CD4-positive, alpha-beta T cell treated with Interleukin-4 for 4 hours (primary cell): ENCODE measurements around the gene HIVEP1.

Source experiments
- DNase-seq: peaks from one replicate; pipeline ENCODE4 v3.0.0-alpha.2; 2020

HIVEP1 gene

DNA sequence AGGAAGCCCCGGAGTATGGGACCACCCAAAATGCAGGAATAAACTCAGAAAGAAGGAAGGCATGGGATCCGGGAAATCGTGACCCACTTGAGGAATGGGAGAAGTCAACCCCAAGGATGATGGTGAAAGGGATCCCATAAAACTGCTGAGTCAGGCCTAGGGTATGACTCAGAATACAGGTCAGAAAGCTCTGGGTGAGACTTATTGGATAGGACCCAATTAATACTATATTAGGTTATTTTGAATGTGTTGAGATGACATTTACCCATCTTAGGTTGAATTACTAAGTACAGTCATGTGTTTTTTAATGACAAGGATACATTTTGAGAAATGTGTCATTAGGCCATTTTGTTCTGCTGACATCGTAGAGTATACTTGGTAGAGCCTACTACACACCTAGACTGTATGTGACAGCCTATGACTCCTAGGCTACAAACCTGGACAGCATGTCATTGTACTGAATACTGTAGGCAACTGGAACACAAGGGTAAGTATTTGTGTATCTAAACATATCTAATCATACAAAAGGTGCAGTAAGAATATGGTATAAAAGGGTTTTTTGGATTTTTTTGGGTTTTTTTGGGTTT, 17.1 kb upstream of the HIVEP1 start:
- no peak for DNase-seq

DNA sequence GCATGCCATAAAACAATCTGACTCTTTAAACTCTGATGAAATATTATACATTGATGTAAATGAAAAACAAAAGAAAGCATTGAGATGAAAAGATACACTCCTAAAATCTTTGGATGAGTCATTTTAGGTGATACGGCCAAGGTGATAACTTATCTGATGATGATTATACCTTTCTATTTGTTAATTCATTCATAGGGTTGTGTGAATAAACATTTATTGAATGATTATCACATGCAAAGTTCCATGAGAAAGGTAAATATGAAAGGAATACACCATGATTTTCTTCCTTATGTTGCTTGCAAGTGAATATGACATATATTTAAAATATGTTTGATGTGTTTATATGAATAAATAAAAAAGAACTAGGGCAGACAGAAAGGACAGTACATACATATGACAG, 15.4 kb upstream of the HIVEP1 start:
- DNase-seq = no peak

DNA sequence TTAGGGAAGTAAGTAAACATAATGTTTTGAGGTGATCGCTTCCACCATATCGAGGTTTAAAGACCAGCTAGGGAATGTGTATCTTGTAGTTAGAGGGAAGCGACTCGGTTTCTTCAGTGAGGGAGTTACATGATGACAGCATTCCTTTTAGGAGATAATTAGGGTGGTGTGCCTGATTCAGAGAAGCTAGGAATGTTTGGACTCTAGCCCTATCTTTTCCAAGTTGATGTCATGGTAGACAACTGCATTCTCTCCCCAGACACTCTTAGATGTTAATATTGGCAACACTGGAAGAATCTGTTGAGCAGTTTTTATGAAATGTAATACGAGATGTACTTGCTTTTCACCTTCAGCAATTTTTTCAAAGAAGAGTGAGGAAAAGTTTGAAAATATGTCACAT, 12.9 kb upstream of the HIVEP1 start:
- DNase-seq = no peak

DNA sequence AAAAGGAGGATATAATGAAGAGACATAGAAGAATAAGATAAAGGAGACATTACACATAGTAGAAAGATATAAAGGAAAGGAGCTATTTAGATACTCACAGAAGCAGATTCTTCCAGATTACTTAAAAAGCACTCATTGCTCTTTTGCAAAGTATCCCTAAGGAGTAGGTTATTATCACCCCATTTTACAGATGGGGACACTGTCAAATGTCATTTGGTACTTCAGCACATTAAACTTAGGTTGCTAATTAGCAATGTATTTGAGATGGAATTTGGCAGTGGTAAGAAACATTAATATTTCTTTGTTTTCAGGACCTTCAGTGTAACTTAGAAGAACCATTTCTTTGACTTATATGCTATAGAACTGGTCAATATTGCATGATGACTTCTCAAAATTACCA, 11.9 kb upstream of the HIVEP1 start:
- no peak for DNase-seq

DNA sequence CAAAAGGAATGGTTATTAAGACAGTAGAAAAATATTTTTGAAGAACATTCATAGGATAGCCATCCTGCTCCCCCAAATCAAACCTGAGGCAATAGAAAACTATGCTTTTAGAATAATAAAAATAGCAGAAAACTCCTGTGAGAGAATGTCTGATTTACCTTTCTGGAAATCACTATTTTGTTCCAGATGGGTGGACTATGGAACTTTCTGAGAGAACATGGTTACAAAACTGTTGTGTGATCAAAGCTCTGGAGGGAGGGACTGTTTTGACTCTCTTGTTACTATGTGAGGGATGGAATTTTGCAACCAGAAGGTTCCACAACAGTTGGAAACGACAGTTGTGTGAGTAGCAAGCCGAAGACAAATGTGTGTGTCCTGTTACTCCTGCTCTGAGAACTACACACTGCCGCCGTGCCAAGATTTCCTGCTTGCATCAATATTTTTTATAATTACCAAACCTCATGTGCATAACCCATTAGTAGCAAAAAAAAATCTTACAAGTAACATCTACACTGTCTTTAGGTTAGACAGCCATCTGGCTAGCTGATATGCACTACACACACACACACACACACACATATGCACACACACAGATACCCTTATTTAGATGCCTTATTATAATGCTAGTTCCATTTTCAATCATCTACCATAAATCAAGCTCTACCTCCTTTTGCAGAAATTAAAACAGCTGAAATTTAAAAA, 11.0 kb upstream of the HIVEP1 start:
- no peak for DNase-seq

DNA sequence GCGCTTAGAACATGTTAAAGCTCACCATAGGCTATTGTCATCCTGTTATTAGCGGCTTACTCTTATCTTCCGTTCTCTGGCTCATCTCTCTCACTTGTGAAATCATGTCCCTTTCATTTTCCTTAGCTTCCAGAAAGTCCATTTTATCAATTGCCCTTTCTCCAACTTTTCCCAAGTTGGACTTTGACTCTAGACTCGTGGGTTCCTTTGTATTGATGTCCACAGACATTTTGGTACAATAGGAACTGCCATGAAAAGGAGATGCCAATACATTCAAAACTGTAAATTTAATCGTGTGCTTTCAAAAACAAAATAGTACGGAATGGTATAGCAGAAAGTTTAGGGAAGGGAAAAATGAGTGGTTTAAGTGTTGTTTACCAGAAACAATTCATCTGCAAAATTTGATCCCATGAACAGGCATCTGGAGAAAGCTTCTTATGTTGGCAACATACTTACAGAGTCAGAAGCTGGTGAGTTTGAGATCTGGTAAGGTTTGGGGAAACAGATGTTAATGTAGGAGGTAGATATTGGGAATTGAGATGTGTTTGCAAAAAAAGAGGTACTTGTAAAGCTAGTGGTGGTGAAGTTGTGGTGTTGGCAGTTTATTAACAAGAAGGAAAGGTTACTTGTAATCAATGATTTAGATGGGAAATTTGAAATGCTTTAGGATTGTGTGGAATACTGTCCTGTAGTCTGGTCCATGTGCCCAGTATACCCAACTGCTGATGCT, 10.2 kb upstream of the HIVEP1 start:
- no peak for DNase-seq

DNA sequence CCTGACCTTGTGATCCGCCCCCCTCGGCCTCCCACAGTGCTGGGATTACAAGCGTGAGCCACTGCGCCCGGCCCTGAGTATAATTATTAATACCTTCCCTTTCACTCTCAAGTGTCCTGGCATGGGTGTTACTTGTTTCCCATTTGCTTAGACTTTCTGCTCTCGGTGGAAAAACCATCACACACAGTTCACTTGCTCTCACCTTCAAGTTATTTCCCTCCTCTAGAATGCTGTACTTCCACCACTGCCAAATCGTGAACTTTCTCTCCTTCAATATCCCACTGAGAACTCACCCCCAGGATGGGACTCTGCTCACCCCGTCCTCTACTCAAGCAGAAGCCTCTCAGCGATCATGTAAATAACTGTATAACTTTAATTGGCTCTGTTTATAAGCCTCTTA, 4.6 kb upstream of the HIVEP1 start:
- DNase-seq = no peak

DNA sequence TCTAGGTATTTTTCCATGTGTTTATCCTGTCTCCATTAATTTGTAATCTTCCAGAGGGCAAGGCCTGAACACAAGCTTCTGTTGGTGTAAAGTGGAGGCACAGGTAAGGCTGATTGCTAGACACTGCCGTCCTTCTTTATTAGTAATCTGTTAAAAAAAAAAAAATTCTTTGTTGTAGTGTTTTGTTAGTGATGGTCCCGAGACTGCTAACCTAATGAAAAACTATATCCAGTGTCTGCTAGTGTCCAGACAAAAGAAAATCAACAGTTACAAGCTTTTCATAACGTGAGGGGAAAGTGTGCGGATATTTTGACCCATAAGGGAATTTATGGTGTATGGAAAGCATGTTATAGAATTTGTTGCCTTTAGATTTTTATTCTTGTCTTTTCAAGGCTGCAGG, 4.2 kb upstream of the HIVEP1 start:
- DNase-seq = no peak

DNA sequence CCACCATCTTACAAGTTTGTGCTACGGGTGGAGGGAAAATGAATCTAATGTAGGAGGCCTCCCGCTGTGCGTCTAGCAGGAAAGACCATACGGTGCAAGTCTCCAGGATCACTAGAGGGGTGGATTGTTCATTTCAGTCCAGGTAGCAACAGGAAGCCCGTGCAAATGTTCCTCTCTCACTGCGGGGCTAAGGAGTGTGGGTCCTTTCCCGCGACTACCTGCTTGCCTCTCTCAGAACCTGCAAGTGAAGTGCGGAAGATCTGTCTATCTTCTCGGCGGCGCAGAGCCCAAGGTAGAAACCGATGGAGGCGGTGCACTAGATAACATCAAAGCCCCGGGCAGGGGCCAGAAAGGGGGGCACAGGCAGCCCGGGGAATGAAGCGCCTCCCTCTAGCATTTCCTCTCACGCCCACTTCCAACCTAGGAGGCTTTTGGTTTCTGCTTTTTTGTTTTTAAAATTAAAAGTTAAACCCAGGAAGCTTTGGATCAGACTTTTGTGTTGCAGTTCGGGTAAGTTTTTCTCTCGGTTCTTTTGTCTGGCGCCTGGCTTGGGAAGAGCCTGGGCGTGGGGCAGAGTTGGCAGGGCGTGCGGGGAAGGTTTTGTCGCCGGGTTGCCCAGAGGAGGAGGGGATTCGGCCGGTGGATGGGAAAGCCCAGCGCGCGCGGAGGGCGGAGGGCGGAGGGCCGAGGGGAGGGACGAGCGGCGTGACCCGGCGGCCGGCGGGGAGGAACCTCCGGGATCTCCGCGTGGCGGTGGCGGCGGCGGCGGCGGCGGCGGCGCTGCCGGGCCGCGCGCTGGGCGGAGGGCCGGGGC, 3.5 kb upstream of the HIVEP1 start:
- peak; percentile 88 for DNase-seq

DNA sequence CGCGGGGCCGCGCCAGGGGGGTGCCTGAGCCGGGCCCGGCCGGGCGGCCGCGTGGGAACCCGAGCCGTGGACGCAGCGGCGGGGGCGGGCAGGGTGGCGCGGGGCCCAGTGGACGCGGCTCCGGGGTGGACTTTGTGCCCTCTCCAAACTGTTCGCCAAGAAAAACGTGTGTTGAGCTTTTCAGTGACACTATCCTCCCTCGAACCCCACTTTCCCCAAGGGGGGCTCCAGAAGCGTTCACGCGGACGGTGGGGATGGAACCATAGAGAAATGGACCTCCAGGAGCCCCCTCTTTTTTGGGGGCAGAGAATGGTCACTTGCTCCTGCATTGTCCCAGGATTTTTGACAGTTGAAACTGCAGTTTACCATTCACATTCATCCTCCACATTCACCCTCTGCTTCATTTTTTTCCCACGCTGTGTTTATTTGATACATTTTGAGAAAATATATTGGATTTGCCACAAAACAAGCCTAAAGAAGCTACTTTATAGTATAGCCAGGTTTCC, 2.9 kb upstream of the HIVEP1 start:
- no peak for DNase-seq

DNA sequence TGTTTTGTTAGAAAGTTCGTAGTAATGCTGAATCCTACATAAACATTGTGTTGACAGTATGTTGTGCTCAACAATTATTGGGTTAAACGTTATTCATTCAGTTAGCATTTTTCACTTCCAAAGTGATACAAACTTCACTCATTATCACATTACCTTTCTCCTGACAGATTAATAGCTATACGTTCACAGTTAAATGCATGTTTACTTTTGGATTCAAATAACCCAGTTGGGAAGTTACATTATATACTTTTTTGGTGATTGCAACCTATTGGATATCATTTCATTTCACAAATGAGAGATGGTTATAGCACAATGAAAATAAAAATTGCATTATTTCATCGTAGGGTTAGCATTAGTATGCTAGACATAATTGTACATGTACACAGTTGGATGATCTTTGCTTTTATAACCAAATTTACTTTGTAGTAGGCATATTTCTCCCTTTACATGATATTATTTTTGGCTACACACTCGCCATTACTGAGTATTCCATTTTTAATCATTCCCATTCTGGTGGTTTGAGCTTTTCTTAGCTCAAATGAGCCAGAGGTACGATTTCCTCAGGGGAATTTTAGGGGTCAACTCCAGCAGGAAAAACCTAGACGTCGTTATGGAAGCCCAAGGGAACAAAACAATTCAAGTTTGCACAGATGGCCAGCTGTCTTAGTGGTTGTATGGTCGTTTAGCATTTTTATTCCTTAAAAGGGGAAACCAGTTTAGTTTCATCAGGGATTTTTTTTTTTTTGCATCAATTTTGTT, 2.1 kb upstream of the HIVEP1 start:
- DNase-seq = no peak

DNA sequence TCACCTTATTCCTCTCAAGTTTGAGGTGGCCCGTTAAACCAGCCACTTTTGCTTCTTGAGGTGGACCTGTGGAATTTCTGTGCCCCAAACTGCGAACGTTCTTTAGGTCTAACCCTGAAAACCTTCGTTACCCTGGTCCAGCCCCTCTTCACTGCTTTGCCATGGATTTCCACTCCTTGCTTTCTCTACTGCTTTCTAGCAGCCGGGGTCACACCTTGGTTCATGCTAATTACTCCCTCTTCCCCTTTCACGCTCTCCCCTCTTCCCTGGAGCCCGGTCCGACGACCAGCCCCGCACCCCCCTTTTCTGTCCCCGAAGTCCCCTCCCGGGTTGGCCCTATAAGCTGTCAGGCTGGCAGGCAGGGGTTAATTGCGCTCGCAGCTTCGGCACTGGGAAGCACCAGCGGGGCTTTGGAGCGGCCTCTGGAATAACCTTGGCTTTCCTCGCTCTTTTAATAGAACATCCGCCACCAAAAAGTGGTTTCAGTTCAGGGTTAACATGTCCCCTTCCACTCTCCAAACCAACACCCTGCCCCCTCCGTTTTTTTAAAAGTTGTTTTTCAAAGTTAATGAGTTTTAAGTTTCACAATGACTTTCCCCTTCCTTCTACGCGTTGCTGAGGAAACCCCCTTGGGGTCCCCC, 1.4 kb upstream of the HIVEP1 start:
- no peak for DNase-seq

DNA sequence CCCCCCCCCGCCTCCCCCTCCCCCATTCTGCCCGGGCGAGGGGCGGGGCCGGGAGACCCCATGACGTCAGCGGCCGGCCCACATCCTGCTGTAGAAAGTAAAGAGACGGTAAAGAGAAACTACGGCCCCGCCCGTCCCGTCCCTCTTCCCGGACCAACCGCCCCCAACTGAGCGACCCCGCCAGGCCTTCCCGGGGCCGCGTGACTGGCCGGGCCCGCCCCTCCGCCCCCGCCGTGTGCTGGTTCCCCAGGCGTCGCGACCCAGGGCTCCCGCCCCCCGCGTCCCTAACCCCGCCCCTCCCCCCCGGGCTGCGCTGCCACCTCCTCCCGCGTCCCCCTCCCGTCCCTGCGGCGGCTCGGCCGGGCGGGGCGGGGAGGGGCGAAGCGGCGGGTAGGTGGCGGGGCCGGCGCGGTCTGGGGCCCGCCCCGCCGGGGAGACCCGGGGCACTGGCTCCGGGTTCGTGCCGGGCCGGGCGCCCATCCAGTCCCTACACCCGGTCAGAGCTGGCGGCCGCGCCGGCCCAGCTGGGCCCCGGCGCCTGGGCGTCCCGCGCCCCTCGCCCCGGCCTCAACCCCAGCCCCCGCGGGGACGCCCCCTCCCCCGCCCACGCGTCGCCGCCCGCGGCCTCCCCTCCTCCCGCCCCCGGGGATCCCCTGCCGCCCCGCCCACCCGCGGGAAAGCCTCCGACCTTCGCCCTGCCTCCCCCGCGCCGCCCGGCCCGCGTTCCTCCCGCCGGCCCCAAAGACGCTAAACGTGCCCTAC, 655 bp upstream of the HIVEP1 start:
- peak; percentile 98 for DNase-seq

DNA sequence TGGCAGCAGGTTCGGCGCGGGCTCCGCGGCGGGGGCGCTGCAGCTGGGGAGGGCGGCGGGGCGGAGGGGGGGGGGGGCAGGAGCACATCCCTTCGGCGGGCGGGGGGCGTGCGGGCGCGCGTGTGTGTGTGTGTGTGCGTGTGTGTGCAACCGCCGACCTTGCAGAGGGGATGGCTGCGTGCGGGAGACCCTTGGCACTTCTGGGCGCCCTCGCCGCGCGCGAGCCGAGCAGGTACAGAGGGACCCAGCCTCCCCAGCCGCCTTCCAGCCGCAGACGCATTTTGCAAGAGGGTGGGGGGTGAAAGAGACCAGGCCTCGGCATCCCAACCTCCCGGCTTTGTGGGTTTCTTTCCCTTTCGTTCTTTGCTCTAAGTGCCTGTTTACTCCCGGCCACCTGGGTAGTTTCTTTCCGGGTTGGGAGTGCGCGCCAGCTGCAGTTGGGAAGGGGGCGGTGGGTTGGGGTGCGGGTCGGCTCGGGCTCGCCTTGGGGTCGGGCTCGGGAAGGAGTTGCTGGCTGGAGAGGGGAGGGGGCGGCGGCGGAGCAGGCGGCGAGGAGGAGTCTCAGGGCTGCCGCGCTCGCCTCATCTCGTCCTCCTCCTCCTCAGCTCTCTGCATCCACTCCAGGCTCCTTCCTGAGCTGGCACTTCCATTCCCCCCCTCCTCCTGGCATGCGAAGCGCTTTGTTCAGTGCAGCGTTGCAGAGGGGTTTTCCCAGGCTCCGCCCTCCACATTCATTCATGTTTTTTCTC, 620 bp downstream of the HIVEP1 start:
- peak; percentile 77 for DNase-seq

DNA sequence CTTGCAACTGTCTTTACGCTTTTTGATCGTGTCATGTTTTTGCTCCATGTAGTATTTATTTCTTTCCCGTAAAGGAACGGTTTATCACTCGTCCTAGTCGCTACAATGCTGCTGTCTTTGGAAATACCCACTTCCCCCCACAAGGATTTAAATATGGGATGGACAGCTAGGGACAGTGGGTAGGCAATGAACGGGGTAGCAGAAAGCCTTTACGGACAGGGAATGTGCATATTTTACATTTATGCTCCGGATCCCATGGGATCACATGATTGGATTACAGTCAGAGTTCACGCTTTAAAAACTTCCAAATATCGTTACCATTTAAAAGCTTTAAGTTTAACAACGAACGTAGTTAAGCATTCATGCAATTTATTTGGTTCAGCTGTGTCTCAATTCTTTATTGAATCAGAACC, 1.2 kb downstream of the HIVEP1 start:
- DNase-seq = no peak

DNA sequence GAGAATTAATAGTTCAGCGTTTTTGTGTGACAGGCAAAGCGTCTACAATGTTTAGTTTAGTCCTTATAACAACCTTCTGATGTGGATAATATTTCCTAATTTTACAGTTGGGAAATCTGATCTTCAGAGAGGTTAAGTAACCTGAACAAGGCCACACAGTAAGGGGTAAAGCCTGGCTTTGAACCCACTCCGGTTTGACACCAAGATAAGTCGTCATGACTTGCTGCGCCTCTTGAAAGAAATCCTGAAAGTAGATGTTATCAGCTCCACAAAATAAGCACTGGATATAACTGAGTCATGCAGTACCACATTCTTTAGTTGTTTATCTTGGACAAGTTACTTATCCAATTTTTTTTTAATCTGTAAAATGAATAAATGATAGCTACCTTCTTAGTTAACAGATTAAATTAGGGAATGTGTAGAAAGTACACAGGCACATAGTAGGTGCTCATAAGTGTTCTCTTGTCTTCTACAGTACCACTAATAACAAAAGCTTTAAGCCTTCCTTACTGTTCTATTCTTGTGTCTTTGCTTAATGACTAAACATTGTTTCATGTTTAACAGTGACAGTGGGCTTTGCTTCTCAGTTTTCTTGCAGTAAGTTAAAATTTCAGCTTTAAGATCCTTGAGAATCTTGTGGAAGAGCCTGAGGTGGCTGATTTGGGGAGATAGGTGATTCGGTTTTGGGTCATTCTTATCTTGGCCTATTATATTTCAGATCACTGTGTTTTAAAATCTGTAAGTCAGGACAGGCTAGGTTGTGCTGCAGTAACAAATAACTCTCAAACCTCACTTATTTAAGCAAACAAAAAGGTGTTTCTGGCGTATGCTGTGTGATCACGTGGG, 2.1 kb downstream of the HIVEP1 start:
- no peak for DNase-seq

DNA sequence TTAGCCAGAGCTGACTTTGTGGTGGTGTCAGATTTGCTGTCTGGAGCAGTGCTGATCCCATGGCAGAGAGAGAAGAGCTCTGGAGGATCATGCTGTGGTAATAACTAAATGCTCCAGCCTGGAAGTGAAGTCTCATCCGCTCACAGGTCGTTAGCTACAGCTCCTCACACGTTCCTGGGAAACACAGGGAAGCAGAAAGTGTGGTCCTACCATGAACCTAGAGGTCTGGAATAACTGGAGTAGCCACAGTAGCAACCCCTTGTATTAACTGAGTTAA, 2.7 kb downstream of the HIVEP1 start:
- no peak for DNase-seq

DNA sequence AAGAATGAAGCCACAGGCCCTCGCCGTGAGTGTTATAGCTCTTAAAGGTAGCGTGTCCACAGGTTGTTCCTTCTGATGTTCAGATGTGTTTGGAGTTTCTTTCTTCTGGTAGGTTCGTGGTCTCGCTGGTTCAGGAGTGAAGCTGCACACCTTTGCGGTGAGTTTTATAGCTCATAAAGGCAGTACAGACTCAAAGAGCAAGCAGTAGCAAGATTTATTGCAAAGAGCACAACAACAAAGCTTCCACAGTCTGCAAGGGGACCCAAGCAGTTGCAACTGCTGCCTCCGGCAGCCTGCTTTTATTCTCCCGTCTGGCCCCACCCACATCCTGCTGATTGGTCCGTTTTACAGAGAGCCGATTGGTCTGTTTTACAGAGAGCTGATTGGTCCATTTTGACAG, 5.2 kb downstream of the HIVEP1 start:
- no peak for DNase-seq

DNA sequence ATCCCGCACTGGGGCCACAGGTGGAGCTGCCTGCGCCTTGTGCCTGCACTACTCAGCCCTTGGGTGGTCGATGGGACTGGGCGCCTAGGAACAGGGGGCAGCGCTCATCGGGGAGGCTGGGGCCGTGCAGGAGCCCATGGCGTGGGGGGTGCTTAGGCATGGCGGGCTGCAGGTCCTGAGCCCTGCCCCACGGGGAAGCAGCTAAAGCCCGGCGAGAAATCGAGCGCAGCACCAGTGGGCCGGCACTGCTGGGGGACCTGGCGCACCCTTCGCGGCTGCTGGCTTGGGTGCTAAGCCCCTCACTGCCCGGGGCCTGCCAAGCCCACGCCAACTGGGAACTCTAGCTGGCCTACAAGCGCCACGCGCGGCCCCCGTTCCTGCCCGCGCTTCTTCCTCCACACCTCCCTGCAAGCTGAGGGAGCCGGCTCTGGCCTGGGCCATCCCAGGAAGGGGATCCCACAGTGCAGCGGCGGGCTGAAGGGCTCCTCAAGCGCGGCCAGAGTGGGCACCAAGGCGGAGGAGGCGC, 5.8 kb downstream of the HIVEP1 start:
- no peak for DNase-seq
